ENCODE measurements around the gene KLHDC7B.
"Not testable (repeated sequence)": the region's sequence is repeated elsewhere in the genome, so short reads cannot be mapped to it uniquely, and the experiment has no call there.

Gene KLHDC7B

GRCh38 chr22:50530877-50531545 lies 14.7 kb upstream of the KLHDC7B start:
- Mint-ChIP-seq H3K27ac (peak overlapping the region; percentile 99), H3K4me3 (peak overlapping the region; percentile 95), H3K4me1 (ENCODE audit: low read depth) (peaks cover 43% of the 10 kb centered on the region), H3K27me3 (ENCODE audit: low read depth) (no peaks in the 10 kb centered on the region), H3K36me3 (ENCODE audit: low read depth) (peaks cover 15% of the 10 kb centered on the region), H3K9me3 (no peaks in the 10 kb centered on the region)

- Mint-ChIP-seq H3K27me3 (ENCODE audit: low read depth) (no peaks in the 10 kb centered on the region), H3K9me3 (no peaks in the 10 kb centered on the region), H3K36me3 (ENCODE audit: low read depth) (peaks cover 15% of the 10 kb centered on the region), H3K4me3 (peak overlapping the region; percentile 95), H3K27ac (peak overlapping the region; percentile 99), H3K4me1 (ENCODE audit: low read depth) (peaks cover 43% of the 10 kb centered on the region)
Observed at GRCh38 chr22:50531546-50531961, 14.1 kb upstream of the KLHDC7B start.

GRCh38 chr22:50531962-50532674 lies 13.6 kb upstream of the KLHDC7B start:
- peak overlapping the region; percentile 99 for H3K27ac Mint-ChIP-seq
- no peaks in the 10 kb centered on the region for H3K27me3 Mint-ChIP-seq (ENCODE audit: low read depth)
- peaks cover 40% of the 10 kb centered on the region for H3K4me1 Mint-ChIP-seq (ENCODE audit: low read depth)
- H3K9me3 Mint-ChIP-seq: no peaks in the 10 kb centered on the region
- H3K4me3 Mint-ChIP-seq: peak overlapping the region; percentile 95
- H3K36me3 Mint-ChIP-seq (ENCODE audit: low read depth): peaks cover 16% of the 10 kb centered on the region

- Mint-ChIP-seq H3K4me1 (ENCODE audit: low read depth) (peaks cover 37% of the 10 kb centered on the region), H3K36me3 (ENCODE audit: low read depth) (peaks cover 15% of the 10 kb centered on the region), H3K9me3 (no peaks in the 10 kb centered on the region), H3K27me3 (ENCODE audit: low read depth) (no peaks in the 10 kb centered on the region), H3K27ac (peak overlapping the region; percentile 91), H3K4me3 (peak overlapping the region; percentile 82)
Observed at GRCh38 chr22:50532824-50533796, 12.6 kb upstream of the KLHDC7B start.

GRCh38 chr22:50533856-50534711 lies 11.6 kb upstream of the KLHDC7B start:
- Mint-ChIP-seq H3K4me1 (ENCODE audit: low read depth) (peaks cover 34% of the 10 kb centered on the region), H3K4me3 (peak overlapping the region; percentile 36), H3K36me3 (ENCODE audit: low read depth) (peaks cover 12% of the 10 kb centered on the region), H3K27ac (peak overlapping the region; percentile 91)
- H3K9me3 Mint-ChIP-seq; H3K27me3 Mint-ChIP-seq (ENCODE audit: low read depth): not testable (repeated sequence)

GRCh38 chr22:50535113-50535512 lies 10.6 kb upstream of the KLHDC7B start:
- Mint-ChIP-seq H3K27me3 (ENCODE audit: low read depth) (no peaks in the 10 kb centered on the region), H3K36me3 (ENCODE audit: low read depth) (peaks cover 12% of the 10 kb centered on the region), H3K27ac (peak overlapping the region; percentile 31), H3K9me3 (no peaks in the 10 kb centered on the region), H3K4me1 (ENCODE audit: low read depth) (peaks cover 44% of the 10 kb centered on the region), H3K4me3 (no peak overlapping the region)

- H3K4me3 Mint-ChIP-seq: no peak overlapping the region
- H3K4me1 Mint-ChIP-seq (ENCODE audit: low read depth): peaks cover 53% of the 10 kb centered on the region
- H3K27me3 Mint-ChIP-seq (ENCODE audit: low read depth): no peaks in the 10 kb centered on the region
- H3K9me3 Mint-ChIP-seq: no peaks in the 10 kb centered on the region
- H3K36me3 Mint-ChIP-seq (ENCODE audit: low read depth): peaks cover 17% of the 10 kb centered on the region
- peak overlapping the region; percentile 52 for H3K27ac Mint-ChIP-seq
Observed at GRCh38 chr22:50536226-50536625, 9.5 kb upstream of the KLHDC7B start.

GRCh38 chr22:50537765-50538164 lies 7.9 kb upstream of the KLHDC7B start:
- H3K36me3 Mint-ChIP-seq (ENCODE audit: low read depth): peaks cover 19% of the 10 kb centered on the region
- H3K27ac Mint-ChIP-seq: peak overlapping the region; percentile 99
- H3K4me3 Mint-ChIP-seq: peak overlapping the region; percentile 70
- no peaks in the 10 kb centered on the region for H3K9me3 Mint-ChIP-seq
- H3K27me3 Mint-ChIP-seq (ENCODE audit: low read depth): no peaks in the 10 kb centered on the region
- peaks cover 63% of the 10 kb centered on the region for H3K4me1 Mint-ChIP-seq (ENCODE audit: low read depth)

GRCh38 chr22:50540381-50540780 lies 5.3 kb upstream of the KLHDC7B start:
- no peaks in the 10 kb centered on the region for H3K27me3 Mint-ChIP-seq (ENCODE audit: low read depth)
- H3K9me3 Mint-ChIP-seq: no peaks in the 10 kb centered on the region
- H3K4me1 Mint-ChIP-seq (ENCODE audit: low read depth): peaks cover 57% of the 10 kb centered on the region
- H3K27ac Mint-ChIP-seq: peak overlapping the region; percentile 99
- peaks cover 17% of the 10 kb centered on the region for H3K36me3 Mint-ChIP-seq (ENCODE audit: low read depth)
- H3K4me3 Mint-ChIP-seq: peak overlapping the region; percentile 61

GRCh38 chr22:50541667-50542026 lies 4.1 kb upstream of the KLHDC7B start:
- H3K9me3 Mint-ChIP-seq; H3K4me3 Mint-ChIP-seq; H3K27me3 Mint-ChIP-seq (ENCODE audit: low read depth): not testable (repeated sequence)
- Mint-ChIP-seq H3K27ac (peak overlapping the region; percentile 99), H3K4me1 (ENCODE audit: low read depth) (peaks cover 65% of the 10 kb centered on the region), H3K36me3 (ENCODE audit: low read depth) (peaks cover 17% of the 10 kb centered on the region)

GRCh38 chr22:50542416-50542927 lies 3.2 kb upstream of the KLHDC7B start:
- Mint-ChIP-seq H3K9me3 (no peaks in the 10 kb centered on the region), H3K4me1 (ENCODE audit: low read depth) (peaks cover 62% of the 10 kb centered on the region), H3K27me3 (ENCODE audit: low read depth) (no peaks in the 10 kb centered on the region), H3K36me3 (ENCODE audit: low read depth) (peaks cover 15% of the 10 kb centered on the region), H3K27ac (peak overlapping the region; percentile 99), H3K4me3 (peak overlapping the region; percentile 43)

- H3K27ac Mint-ChIP-seq: peak overlapping the region; percentile 86
- peaks cover 55% of the 10 kb centered on the region for H3K4me1 Mint-ChIP-seq (ENCODE audit: low read depth)
- H3K36me3 Mint-ChIP-seq (ENCODE audit: low read depth): peaks cover 10% of the 10 kb centered on the region
- H3K9me3 Mint-ChIP-seq: no peaks in the 10 kb centered on the region
- peak overlapping the region; percentile 37 for H3K4me3 Mint-ChIP-seq
- no peaks in the 10 kb centered on the region for H3K27me3 Mint-ChIP-seq (ENCODE audit: low read depth)
Observed at GRCh38 chr22:50544078-50544745, 1.5 kb upstream of the KLHDC7B start.

- Mint-ChIP-seq H3K4me1 (ENCODE audit: low read depth) (peaks cover 49% of the 10 kb centered on the region), H3K27me3 (ENCODE audit: low read depth) (no peaks in the 10 kb centered on the region), H3K36me3 (ENCODE audit: low read depth) (peaks cover 10% of the 10 kb centered on the region), H3K27ac (peak overlapping the region; percentile 86), H3K4me3 (peak overlapping the region; percentile 37), H3K9me3 (no peaks in the 10 kb centered on the region)
Observed at GRCh38 chr22:50544746-50545253, 899 bp upstream of the KLHDC7B start.

Measured in T-helper 1 cell treated with Interleukin-12 subunit alpha and Interleukin-12 subunit beta and Interleukin-4 antibody, amounts not matched to agents 30 μg/mL and 1 μg/mL, for 36 hours (primary cell).